ENCODE measurements around the gene TMEM267.
"Not testable (repeated sequence)": the region's sequence is repeated elsewhere in the genome, so short reads cannot be mapped to it uniquely, and the experiment has no call there.

The TMEM267 gene, protein sequence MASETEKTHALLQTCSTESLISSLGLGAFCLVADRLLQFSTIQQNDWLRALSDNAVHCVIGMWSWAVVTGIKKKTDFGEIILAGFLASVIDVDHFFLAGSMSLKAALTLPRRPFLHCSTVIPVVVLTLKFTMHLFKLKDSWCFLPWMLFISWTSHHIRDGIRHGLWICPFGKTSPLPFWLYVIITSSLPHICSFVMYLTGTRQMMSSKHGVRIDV

GRCh38 chr5:43483298-43484105 is at the start of gene TMEM267:
Gene TMEM267, minus strand, starts transcription at chr5:43483865. Its CDS starts 29,896 bp downstream, at chr5:43453969.
- DNase-seq (ENCODE audit: low read depth in 2 of 2) = peak; percentile 74 to 86

DNA sequence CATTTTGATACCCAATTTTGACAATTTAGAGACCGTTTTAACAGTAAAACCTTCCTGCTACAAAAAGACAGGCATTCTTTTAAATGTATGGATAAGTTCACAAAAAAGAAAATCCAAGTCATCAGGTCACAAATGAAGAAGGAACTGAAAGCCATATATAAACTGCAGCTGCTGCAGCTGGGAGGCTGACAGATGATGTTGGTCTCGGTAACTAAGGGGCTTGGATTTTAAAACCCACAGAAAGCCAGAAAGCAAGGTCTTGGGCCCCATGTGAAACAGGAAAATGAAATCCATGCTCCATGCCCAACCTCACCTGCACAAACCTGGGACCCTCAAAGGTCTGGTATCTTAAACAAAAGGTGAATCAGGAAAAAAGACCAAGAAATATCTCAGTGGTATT is 47.0 kb upstream of the TMEM267 start:
- DNase-seq (ENCODE audit: low read depth in 2 of 2) = no peak

DNA sequence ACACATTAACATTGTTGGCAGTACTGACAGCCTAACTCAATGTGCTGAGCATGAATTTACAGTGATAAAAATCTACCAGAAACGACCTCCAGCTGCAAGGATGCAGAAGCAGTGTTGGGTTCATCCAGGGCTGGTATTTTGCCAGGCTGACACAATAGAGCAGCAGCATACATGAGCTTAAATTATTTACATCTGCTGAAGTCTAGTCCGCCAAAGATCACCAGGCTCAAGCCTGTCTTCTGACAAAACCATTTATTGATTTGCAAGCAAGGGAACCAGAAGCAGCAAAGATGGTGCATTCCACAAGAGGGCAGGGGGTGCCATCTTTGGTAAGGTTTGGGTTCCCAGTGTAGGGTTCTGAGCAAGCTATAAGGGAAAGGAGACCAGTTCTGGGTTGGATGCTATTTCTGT is 40.0 kb upstream of the TMEM267 start:
- no peak for DNase-seq (ENCODE audit: low read depth in 2 of 2)

DNA sequence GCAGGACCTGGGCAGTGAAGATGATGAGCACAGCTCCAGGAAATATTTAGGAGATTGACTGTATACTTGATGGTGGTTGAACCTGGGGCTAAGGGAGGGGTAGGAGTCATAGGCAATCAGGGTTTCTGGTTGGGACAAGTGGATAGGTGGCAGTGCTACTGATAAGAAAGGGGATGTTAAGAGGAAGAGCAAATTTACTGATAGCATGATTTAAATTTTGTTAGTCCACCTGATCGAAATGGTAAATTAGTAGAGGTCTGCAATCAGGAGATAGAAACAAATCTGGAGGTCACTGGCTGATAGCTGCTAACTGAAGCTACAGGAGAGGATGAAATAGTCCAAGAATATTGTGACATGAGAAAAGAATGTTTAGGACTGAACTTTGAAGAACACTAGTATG is 37.0 kb upstream of the TMEM267 start:
- no peak for DNase-seq (ENCODE audit: low read depth in 2 of 2)

DNA sequence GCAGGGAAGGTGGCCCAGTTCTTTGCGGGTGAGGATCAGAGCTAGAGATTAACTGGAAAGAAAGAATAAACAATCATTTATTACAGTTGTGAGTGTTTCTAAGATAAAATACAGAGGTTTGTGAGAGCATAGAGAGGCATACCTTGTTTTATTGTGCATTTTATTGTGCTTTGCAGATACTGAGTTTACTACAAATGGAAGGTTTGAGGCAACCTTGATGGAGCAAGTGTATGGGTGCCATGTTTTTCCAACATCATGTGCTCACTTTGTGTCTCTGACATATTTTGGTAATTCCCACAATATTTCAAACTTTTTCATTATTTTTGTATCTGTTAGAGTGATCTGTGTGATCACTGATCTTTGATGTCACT is 32.0 kb upstream of the TMEM267 start:
- no peak for DNase-seq (ENCODE audit: low read depth in 2 of 2)

DNA sequence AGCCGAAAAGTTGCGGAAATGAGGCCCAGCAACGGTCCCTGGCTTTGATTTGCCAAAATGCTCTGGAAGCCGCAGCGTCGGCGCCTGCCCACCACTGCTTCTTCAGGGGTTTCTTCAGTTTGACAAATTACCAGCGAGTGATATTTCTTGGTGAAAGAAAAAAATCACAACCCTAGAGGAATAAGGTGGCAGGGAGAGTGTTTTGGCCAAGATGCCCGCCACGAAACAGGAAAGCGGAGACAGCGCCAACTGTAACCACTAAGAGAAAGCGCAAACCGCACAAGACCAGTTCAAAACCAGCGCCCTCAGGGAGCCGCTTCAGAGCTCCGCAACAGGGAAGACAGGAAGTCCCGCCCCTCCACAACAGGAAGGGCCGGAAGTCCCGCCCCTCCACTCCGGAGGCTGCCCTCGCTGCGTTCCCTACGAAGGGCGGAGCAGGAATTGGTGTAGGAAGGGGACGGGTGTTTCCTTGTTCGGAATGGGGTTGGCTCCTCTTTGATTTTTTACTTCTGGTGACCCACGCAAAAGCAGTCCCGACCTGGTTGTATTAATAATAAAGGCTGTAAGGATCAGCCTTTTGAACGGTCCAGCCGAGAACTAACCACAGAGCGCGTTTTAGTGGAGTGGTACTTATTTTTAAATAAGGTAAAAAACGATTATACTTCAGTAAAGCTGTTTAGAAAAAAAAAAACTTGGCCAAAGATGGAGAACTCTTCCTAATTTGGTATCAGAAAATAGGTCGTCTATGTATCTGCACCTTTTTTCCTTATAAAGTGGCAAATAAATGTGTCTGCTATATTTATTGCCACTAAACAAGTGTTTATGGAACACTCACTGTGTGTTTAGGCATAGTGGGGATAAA is 31.4 kb upstream of the TMEM267 start, which contains the start of gene C5orf34:
C5orf34 (minus strand) TSS at position 333 of the 862 bp plus-strand sequence. CDS start 5,809 bp downstream, outside the sequence.
- DNase-seq (ENCODE audit: low read depth in 2 of 2) = peak; percentile 88

- no peak for DNase-seq (ENCODE audit: low read depth in 2 of 2)
These were observed 30.8 kb upstream of the TMEM267 start for GRCh38 chr5:43514471-43514815.

DNA sequence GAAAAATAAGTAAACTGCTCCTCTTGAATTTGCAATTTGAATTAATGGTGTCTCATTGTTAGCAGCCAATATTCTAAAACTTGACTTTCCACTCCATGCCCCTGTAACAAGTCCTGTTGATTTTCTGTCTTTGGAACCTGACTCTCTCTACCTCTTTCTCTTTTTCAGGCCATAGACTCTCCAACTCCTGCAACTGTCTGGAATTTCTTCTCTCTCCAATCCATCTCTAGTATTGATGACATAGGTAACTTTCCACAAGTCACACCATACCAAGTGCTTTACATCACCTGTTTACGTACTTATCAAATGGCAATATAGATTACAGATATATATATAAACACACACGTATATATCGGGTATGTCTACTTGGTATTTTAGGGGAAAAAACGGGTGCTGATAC is 30.4 kb upstream of the TMEM267 start:
- DNase-seq (ENCODE audit: low read depth in 2 of 2) = no peak

GRCh38 chr5:43511062-43511461 is 27.4 kb upstream of the TMEM267 start:
- DNase-seq (ENCODE audit: low read depth in 2 of 2) = not testable (repeated sequence)

DNA sequence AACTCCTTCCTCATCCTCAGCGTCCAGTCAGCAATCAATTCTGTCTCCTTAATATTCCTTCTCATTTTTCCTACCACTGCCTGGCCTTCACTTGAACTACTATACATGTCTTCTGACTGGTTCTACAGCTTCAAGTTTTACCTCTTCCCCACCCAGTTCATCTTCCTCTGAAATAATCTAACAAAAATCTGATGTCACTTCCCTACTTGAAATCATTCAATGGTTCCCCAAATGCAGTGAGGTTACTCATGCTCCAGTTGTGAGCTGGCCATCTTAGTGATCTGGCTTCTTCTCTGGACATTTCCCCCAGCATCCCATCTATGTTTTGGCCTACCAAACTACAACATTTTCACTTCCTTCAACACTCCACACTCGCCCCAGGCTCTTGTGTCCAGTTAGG is 14.9 kb upstream of the TMEM267 start:
- no peak for DNase-seq (ENCODE audit: low read depth in 2 of 2)

DNA sequence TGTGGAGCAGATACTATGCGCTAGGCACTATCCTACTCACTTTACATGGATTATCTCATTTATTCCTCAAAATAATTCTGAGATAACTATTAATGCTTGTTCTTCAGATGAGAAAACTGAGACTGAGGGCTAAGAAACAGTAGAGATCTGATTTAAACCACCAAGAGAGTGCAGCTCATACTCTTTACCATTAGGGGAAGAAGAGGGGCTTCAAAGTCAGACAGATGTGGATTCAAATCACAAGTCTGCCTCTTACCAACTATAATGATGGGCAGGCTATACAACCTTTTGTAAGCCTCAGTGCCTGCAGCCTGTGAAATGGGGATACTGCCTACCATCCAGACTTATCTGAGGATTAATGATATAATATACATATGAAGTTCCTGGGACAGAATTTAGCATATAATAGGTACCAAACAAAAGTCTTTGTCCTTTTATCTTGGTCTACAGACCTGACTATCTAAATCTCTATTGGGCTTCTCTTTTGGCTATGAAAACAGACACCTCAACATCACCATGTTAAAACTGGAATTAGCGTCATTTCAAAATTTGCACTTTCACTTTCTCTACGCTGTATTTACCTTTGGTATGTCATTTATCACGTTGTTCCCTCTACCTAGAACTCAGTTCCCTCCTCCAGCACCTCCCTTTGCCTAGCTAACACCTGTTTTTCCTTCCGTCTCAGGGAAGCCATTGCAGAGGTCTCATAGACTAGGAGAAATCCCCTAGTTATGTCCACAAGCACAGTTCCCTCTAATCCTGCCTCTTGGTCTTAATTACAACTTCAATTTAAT is 13.8 kb upstream of the TMEM267 start:
- no peak for DNase-seq (ENCODE audit: low read depth in 2 of 2)

DNA sequence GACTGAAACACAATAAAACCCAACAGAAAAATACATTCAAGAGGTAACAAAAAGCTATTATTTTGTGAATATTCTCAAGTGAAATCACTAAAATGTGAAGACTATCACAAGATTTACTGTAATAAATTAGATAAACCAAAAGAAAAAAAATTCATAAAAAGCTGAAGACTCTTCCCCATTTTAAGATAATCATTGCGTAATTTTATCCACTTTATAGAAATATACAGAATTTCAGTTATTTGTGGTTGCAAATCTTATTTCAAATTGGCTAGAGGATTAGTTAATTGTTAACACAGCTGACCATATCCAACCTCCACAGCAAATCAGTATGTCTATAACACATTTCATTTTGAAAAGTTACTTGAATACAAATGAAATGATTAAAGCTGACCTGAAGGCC is 7.7 kb upstream of the TMEM267 start:
- DNase-seq (ENCODE audit: low read depth in 2 of 2) = no peak

- no peak for DNase-seq (ENCODE audit: low read depth in 2 of 2)
These were observed 2.7 kb upstream of the TMEM267 start for GRCh38 chr5:43486353-43486752.

GRCh38 chr5:43485406-43485805 is 1.7 kb upstream of the TMEM267 start:
- DNase-seq (ENCODE audit: low read depth in 2 of 2) = no peak

- peak; percentile 79 to 80 for DNase-seq (ENCODE audit: low read depth in 2 of 2)
These were observed 613 bp upstream of the TMEM267 start for GRCh38 chr5:43484106-43484849.

GRCh38 chr5:43482490-43483297 is 971 bp downstream of the TMEM267 start:
- DNase-seq (ENCODE audit: low read depth in 2 of 2) = no peak

- no peak for DNase-seq (ENCODE audit: low read depth in 2 of 2)
These were observed 13.8 kb downstream of the TMEM267 start for GRCh38 chr5:43469671-43470391.

GRCh38 chr5:43467100-43467499 is 16.6 kb downstream of the TMEM267 start:
- DNase-seq (ENCODE audit: low read depth in 2 of 2) = no peak

DNA sequence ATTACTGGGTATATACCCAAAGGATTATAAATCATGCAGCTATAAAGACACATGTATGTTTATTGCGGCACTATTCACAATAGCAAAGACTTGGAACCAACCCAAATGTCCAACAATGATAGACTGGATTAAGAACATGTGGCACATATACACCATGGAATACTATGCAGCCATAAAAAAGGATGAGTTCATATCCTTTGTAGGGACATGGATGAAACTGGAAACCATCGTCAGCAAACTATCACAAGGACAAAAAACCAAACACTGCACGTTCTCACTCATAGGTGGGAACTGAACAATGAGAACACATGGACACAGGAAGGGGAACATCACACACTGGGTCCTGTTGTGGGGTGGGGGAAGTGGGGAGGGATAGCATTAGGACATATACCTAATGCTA is 18.2 kb downstream of the TMEM267 start:
- not testable (repeated sequence) for DNase-seq (ENCODE audit: low read depth in 2 of 2)
